HFF-Myc (cell line): ENCODE measurements around the gene HIVEP1.

Experiments
- DNase-seq: peaks from one replicate; pipeline ENCODE4 v3.0.0-alpha.2; 2011; ENCODE audit warnings: low read depth; ENCODE audit errors: extremely low read depth
- H3K4me3 ChIP-seq: replicated peaks from 2 replicates; pipeline ENCODE4 v1.5.1; 2011; ENCODE audit warnings: low read depth, mild to moderate bottlenecking, control low read depth, low read length
- CTCF ChIP-seq: IDR thresholded peaks from 2 replicates; pipeline ENCODE4 v1.5.1; 2012; ENCODE audit warnings: mild to moderate bottlenecking, low read depth, low read length, control low read depth; ENCODE audit errors: missing control alignments

The HIVEP1 gene

GRCh38 chr6:12017263-12017662, 5.2 kb downstream of the HIVEP1 start:
- no peak for DNase-seq
- H3K4me3 ChIP-seq: no peak overlapping the region
- TF ChIP-seq CTCF: no peak

GRCh38 chr6:12017876-12018401, 5.8 kb downstream of the HIVEP1 start:
- no peak for TF ChIP-seq CTCF
- H3K4me3 ChIP-seq: no peak overlapping the region
- DNase-seq: no peak

GRCh38 chr6:12020187-12020791, 8.2 kb downstream of the HIVEP1 start:
- no peak for TF ChIP-seq CTCF

DNA sequence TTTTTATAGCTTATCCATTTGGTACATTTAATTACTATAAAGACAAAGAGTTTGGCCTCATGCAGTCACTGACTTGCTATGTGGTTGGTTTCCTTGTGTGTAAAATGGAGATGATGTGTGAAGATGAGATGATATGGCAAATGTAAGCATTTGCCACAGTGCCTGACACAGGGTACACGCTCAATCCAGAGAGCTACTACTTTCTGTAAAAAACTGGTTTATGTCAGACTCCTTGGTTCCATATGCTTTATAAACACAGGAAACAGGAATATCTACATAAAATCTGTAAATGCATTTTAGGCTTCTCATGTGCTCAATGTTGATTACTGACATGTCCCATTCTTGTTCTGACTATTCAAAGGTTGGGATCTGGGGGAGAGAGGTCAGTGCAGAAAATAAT, 10.4 kb downstream of the HIVEP1 start:
- no peak overlapping the region for H3K4me3 ChIP-seq
- TF ChIP-seq CTCF: no peak
- no peak for DNase-seq

More at GRCh38 chr6:12020187-12020791, 8.2 kb downstream of the HIVEP1 start:
- H3K4me3 ChIP-seq: no peak overlapping the region
- DNase-seq: no peak

GRCh38 chr6:12022953-12023388, 10.9 kb downstream of the HIVEP1 start:
- DNase-seq: no peak
- no peak overlapping the region for H3K4me3 ChIP-seq
- no peak for TF ChIP-seq CTCF

DNA sequence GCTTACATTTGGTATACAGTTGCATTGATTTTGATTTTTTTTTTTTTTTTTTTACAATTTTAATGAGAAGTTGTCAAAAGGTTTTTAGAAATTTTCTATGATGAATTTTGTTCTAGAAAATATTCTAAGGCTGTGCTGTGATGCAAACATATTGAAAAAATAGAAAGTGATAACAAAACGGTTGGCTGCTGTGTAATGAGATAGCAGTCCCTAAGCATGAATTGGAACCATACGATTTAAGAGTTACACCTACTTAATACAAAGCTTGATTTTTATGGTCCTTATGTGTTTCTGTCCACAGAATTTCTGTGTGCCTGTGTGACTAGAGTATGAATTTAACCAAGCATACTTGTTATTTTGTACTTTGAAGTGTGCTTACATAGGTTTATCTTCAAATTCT, 12.1 kb downstream of the HIVEP1 start:
- no peak for TF ChIP-seq CTCF
- DNase-seq: no peak
- no peak overlapping the region for H3K4me3 ChIP-seq
